Urothelium cell line (cell line): ENCODE results near the gene LRRC38.
A peak's percentile ranks its signal among the peaks of the same experiment; 100 is the strongest.
"Not testable (repeated sequence)": the region's sequence is repeated elsewhere in the genome, so short reads cannot be mapped to it uniquely, and the experiment has no call there.

ENCODE experiments used
- DNase-seq: peaks from one replicate; pipeline ENCODE4 v3.0.0; 2011; ENCODE audit warnings: low spot score, mixed read lengths
- FAIRE-seq: peaks from 2 replicates; lab custom pipeline; 2011; peaks lifted over from hg19 to GRCh38; lab: Jason Lieb, UNC

LRRC38 gene

GRCh38 chr1:13478692-13479091 is 35.1 kb downstream of the LRRC38 start:
- DNase-seq (no peak), FAIRE-seq (no peak)

DNA sequence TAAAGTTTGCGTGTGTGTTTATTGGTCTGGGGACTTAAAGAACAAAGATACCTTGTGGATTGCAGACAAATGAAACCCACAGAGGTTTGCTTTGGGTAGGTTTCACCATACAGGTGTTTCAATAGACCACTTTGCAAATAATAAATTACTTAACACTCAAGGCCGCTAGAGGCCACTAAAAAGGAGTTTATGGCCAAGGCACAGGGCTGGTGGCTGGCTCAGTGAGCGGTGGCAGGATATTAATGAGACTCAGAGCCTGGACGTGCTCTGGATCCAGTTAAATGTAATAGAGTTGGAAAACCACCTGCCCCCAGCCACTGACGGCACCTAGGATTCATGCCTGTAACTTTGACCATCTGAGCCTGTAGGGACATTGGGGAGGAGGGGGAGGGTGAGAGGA is 44.5 kb downstream of the LRRC38 start:
- no peak for FAIRE-seq

DNA sequence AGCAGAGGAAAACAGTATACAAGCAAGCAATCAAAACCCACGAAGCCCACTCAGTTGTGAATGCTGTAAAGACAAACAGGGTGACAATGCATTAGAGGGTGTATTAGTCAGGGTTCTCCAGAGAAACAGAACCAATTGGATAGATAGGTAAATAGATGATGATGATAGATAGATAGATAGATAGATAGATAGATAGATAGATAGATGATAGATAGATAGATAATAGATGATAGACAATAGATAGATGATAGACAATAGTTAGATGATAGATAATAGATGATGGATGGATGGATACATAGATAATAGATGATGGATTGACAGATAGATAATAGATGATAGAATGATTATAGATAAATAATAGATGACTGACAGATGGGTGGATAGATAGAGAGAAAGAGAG is 48.3 kb downstream of the LRRC38 start:
- no peak for DNase-seq

More for the DNA sequence above, 44.5 kb downstream of the LRRC38 start:
- DNase-seq = peak; percentile 41

DNA sequence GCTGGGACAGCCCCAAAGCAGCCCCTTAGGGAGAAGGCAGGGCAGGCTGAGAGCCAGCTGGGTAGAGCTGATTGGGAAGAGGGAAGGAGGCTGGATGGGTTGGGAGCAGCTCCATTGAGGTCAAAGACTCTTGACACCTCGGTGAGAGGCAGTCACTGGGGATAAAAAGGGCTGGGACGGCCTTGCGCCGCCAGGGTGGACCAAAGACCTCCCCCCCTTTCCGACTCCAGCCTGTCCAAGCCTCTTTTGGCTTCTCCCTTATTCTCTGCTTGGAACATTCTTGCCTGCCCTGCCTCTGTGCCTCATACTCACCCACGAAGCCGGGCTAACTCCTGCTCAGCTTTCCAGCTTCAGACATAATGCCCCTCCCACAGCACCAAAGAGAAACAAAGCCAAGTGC is 51.1 kb downstream of the LRRC38 start:
- no peak for DNase-seq
- no peak for FAIRE-seq

More for the DNA sequence above, 48.3 kb downstream of the LRRC38 start:
- no peak for FAIRE-seq

DNA sequence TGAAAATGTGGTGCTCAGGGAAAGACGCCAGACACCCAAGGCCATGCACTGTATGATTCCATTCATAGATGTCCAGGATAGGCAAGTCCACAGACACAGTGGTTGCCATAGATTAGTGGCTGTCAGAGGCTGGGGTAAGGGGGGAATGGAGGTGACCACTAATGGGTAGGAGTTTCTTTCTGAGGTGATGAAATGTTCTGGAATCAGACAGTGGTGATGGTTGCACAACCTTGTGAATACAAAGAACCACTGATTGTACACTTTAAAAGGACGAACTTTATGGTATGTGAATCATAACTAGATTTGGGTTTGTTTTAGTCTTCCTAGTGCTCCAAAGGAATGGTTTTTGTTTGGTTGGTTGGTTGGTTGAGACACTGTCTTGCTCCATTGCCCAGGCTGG is 51.8 kb downstream of the LRRC38 start:
- no peak for FAIRE-seq
- DNase-seq = no peak

DNA sequence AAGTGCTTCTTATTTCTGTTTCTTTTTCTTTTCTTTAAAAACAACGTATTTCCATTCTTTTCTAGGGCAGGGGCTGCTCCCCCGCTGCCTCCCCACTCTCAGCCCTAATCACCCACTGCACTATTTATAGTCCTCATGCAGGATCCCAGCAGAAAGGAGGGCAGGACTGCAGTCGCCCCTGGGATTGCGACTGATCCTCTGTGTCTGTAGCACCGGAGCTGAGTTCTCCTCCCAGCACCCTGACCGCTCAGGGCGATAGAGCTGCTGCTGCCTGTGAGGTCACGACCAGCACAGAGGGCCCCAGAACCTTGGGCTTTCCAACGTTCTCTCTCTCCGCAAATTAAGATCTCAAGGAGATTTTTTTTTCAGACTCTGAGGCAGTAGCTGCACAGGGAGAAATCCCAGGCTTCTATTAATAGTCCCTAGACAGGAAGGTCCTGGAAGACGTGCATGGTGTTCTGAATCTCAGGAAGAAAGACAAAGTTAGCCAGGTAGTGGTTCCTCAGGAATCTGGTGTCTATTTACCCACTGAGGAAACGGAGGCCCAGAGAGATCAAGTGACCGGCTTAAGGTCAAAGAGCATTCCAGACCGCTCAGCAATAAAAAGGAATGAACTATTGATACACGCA is 56.8 kb downstream of the LRRC38 start:
- DNase-seq (no peak), FAIRE-seq (no peak)

GRCh38 chr1:13451399-13451965 is 62.3 kb downstream of the LRRC38 start:
- DNase-seq = no peak
- no peak for FAIRE-seq

GRCh38 chr1:13450204-13450603 is 63.6 kb downstream of the LRRC38 start:
- DNase-seq (no peak), FAIRE-seq (no peak)

GRCh38 chr1:13443335-13443979 is 70.3 kb downstream of the LRRC38 start:
- DNase-seq = no peak
- FAIRE-seq = no peak

GRCh38 chr1:13439104-13439783 is 74.6 kb downstream of the LRRC38 start:
- FAIRE-seq, DNase-seq: not testable (repeated sequence)

DNA sequence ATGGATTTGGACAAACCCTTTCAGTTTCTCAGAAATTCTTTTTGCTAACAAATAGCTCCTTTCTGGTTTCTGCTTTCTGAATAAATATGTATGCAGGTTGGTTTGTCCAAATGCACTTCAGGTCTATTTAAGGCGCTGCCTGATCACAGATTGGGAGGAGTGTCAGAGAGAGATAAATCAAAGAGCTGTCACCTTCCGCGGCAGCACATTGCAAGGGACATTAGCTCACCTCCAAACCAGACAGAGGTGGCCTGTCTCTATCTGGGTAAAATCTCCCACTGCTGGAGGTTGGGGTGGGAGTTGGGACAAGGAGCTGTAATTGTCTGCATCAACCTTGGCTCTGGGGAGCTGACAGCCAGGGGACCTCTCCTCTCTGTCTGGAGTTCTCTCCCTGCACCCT is 78.3 kb downstream of the LRRC38 start:
- no peak for DNase-seq
- no peak for FAIRE-seq

DNA sequence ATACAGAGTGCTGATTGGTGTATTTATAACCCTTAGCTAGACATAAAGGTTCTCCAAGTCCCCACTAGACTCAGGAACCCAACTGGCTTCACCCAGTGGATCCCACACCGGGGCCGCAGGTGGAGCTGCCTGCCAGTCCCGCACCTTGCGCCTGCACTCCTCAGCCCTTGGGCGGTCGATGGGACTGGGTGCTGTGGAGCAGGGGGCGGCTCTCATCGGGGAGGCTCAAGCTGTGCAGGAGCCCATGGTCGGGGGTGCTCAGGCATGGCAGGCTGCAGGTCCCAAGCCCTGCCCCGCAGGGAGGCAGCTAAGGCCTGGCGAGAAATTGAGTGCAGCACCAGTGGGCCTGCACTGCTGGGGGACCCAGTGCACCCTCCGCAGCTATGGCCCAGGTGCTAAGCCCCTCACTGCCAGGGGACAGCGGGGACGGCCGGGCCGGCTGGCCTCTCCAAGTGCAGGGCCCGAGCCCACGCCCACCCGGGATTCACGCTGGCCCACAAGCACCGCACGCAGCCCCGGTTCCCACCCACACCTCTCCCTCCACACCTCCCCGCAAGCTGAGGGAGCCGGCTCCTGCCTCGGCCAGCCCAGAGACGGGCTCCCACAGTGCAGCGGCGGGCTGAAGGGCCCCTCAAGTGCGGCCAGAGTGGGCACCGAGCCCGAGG is 80.0 kb downstream of the LRRC38 start:
- not testable (repeated sequence) for DNase-seq, FAIRE-seq

GRCh38 chr1:13432251-13432650 is 81.6 kb downstream of the LRRC38 start:
- DNase-seq = no peak
- no peak for FAIRE-seq

GRCh38 chr1:13430495-13430894 is 83.3 kb downstream of the LRRC38 start:
- DNase-seq (no peak), FAIRE-seq (no peak)
